ENCODE measurements around the gene ATP11B. TPM values are rescaled to one million over a fixed set of nuclear protein-coding genes. Genes with fewer than 3 reads are reported as not detected.
A peak's percentile ranks its signal among the peaks of the same experiment; 100 is the strongest.

ATP11B gene
- polyA plus RNA-seq, 3 donors: 11.1 to 25.1 (median 13.5) TPM

- no peaks in the 10 kb centered on the region for H3K9me3 ChIP-seq (replicated peaks in 1 of 2; ENCODE audit: control insufficient read depth in 1 of 2, insufficient read depth in 1 of 2, low read length in 2 of 2)
- WGBS (ENCODE audit: insufficient coverage): no CpG with 5 or more reads among the region's 1 CpG
- intact Hi-C loops (cut with micrococcal nuclease): no loop called here
- DNase-seq: no peak
- no peak for TF ChIP-seq CTCF (IDR thresholded peaks at IDR 0.05)
- Mint-ChIP-seq H3K36me3 (peaks cover 8 to 18% of the 10 kb centered on the region in 2 donors), H3K4me1 (peaks cover 15% of the 10 kb centered on the region), H3K4me3 (no peak overlapping the region), H3K27me3 (ENCODE audit: low read depth in 3 of 3) (no peaks in the 10 kb centered on the region), H3K27ac (peak overlapping the region in 3 of 7 donors; percentile 3 to 77 (median 37)), H3K9me3 (no peaks in the 10 kb centered on the region)
- no peak overlapping the region for H3K27ac ChIP-seq (ENCODE audit: low read depth in 1 of 2, low read length in 2 of 2)
- H3K27me3 ChIP-seq (ENCODE audit: control insufficient read depth in 2 of 2, insufficient read depth in 2 of 2, low read length in 2 of 2): no peaks in the 10 kb centered on the region
- H3K79me2 ChIP-seq (ENCODE audit: insufficient read depth, low read length): peaks cover 99% of the 10 kb centered on the region
- no peak overlapping the region for H3K9ac ChIP-seq (ENCODE audit: insufficient read depth, low read length, poor library complexity, severe bottlenecking)
- H3K4me1 ChIP-seq (ENCODE audit: control insufficient read depth in 1 of 2, insufficient read depth in 2 of 2, low read length in 2 of 2): no peaks in the 10 kb centered on the region
- H3K4me3 ChIP-seq (replicated peaks in 1 of 3; ENCODE audit: low read depth in 2 of 3, low read length in 3 of 3): no peak overlapping the region
- no peak overlapping the region for H2AFZ ChIP-seq (ENCODE audit: insufficient read depth, low read depth, low read length, poor library complexity, severe bottlenecking)
- no peak overlapping the region for H3K4me2 ChIP-seq (replicated peaks; ENCODE audit: extremely low read depth, low read length, poor library complexity, severe bottlenecking)
- H4K20me1 ChIP-seq (ENCODE audit: insufficient read depth, low read length): peaks cover 100% of the 10 kb centered on the region
- peaks cover 9 to 21% of the 10 kb centered on the region in 2 donors for H3K36me3 ChIP-seq (replicated peaks in 1 of 2; ENCODE audit: control insufficient read depth in 1 of 2, insufficient read depth in 2 of 2, low read length in 2 of 2)
Observed at GRCh38 chr3:182816181-182816580, 22.9 kb downstream of the ATP11B start.

- Histone ChIP-seq H3K9ac (ENCODE audit: insufficient read depth, low read length, poor library complexity, severe bottlenecking) (no peak overlapping the region), H3K4me2 (replicated peaks; ENCODE audit: extremely low read depth, low read length, poor library complexity, severe bottlenecking) (no peak overlapping the region), H3K79me2 (ENCODE audit: insufficient read depth, low read length) (peaks cover 85% of the 10 kb centered on the region), H2AFZ (ENCODE audit: insufficient read depth, low read depth, low read length, poor library complexity, severe bottlenecking) (no peak overlapping the region), H4K20me1 (ENCODE audit: insufficient read depth, low read length) (peaks cover 89% of the 10 kb centered on the region), H3K27me3 (ENCODE audit: control insufficient read depth in 2 of 2, insufficient read depth in 2 of 2, low read length in 2 of 2) (no peaks in the 10 kb centered on the region), H3K27ac (ENCODE audit: low read depth in 1 of 2, low read length in 2 of 2) (no peak overlapping the region), H3K36me3 (replicated peaks in 1 of 2; ENCODE audit: control insufficient read depth in 1 of 2, insufficient read depth in 2 of 2, low read length in 2 of 2) (peaks cover 16 to 26% of the 10 kb centered on the region in 2 donors), H3K9me3 (replicated peaks in 1 of 2; ENCODE audit: control insufficient read depth in 1 of 2, insufficient read depth in 1 of 2, low read length in 2 of 2) (no peaks in the 10 kb centered on the region), H3K4me1 (ENCODE audit: control insufficient read depth in 1 of 2, insufficient read depth in 2 of 2, low read length in 2 of 2) (no peaks in the 10 kb centered on the region), H3K4me3 (replicated peaks in 1 of 3; ENCODE audit: low read depth in 2 of 3, low read length in 3 of 3) (no peak overlapping the region)
- H3K9me3 Mint-ChIP-seq: peaks cover 0 to 5% (median 2%) of the 10 kb centered on the region in 7 donors
- no peak for TF ChIP-seq CTCF (IDR thresholded peaks at IDR 0.05)
- H3K4me3 Mint-ChIP-seq: no peak overlapping the region
- no peaks in the 10 kb centered on the region for H3K27me3 Mint-ChIP-seq (ENCODE audit: low read depth in 3 of 3)
- intact Hi-C loops (cut with micrococcal nuclease): no loop called here
- peaks cover 25 to 28% of the 10 kb centered on the region in 2 donors for H3K36me3 Mint-ChIP-seq
- H3K27ac Mint-ChIP-seq: no peak overlapping the region
- peaks cover 15% of the 10 kb centered on the region for H3K4me1 Mint-ChIP-seq
- DNase-seq: no peak
- WGBS (ENCODE audit: insufficient coverage): no CpG with 5 or more reads among the region's 4 CpGs
Observed at GRCh38 chr3:182818296-182818978, 25.1 kb downstream of the ATP11B start.
